H1 (cell line): ENCODE measurements around the gene SLC39A2. TPM values are rescaled to one million over a fixed set of nuclear protein-coding genes. Genes with fewer than 3 reads are reported as not detected.

Source experiments
- CTCF ChIA-PET: fragments of 300-600 bp; sonication (Branson Sonifier 250); formaldehyde crosslinking; loops from one replicate; lab custom pipeline; 2021; ENCODE audit not compliant: partially characterized antibody; lab: Charles Lee
- POLR2A ChIA-PET: fragments of 300-600 bp; sonication (Branson Sonifier 250); formaldehyde crosslinking; loops from one replicate; lab custom pipeline; 2021; ENCODE audit warnings: inconsistent platforms; ENCODE audit not compliant: partially characterized antibody; lab: Charles Lee
- DNase-seq, 2 experiments: peaks; one replicate each; pipeline versions ENCODE4 v3.0.0 to v3.0.0-alpha.2; 2010 to 2022; ENCODE audit warnings: low spot score in 2 of 2, low read depth in 1 of 2, mixed read lengths in 1 of 2
- FAIRE-seq: peaks from 2 replicates; lab custom pipeline; 2011; peaks lifted over from hg19 to GRCh38; lab: Jason Lieb, UNC
- H2AFZ ChIP-seq: 2 replicates; pipeline ENCODE4 v1.8.1; 2012; ENCODE audit warnings: low read length, inconsistent platforms
- H2AK5ac ChIP-seq: 2 replicates; pipeline ENCODE4 v1.6.1; 2013; ENCODE audit warnings: low read depth, low read length
- H2BK120ac ChIP-seq: replicated peaks from 2 replicates; pipeline ENCODE3; 2013; ENCODE audit warnings: low read depth, low read length, inconsistent platforms
- H2BK12ac ChIP-seq: 2 replicates; pipeline ENCODE4 v1.6.1; 2013; ENCODE audit warnings: low read depth, low read length
- H2BK15ac ChIP-seq: 2 replicates; pipeline ENCODE4 v1.6.1; 2013; ENCODE audit warnings: low read length
- H2BK20ac ChIP-seq: 2 replicates; pipeline ENCODE4 v1.6.1; 2013; ENCODE audit warnings: low read length
- H2BK5ac ChIP-seq: 2 replicates; pipeline ENCODE4 v1.6.1; 2013; ENCODE audit warnings: low read depth, low read length
- H3K14ac ChIP-seq: 2 replicates; pipeline ENCODE4 v1.6.1; 2013; ENCODE audit warnings: inconsistent platforms; ENCODE audit not compliant: insufficient read length
- H3K18ac ChIP-seq: 2 replicates; pipeline ENCODE4 v1.6.1; 2013; ENCODE audit warnings: low read length; ENCODE audit errors: extremely low read depth
- H3K23ac ChIP-seq: 2 replicates; pipeline ENCODE4 v1.6.1; 2013; ENCODE audit warnings: inconsistent platforms; ENCODE audit not compliant: insufficient read length
- H3K23me2 ChIP-seq: 2 replicates; pipeline ENCODE4 v1.6.1; 2013; ENCODE audit warnings: low read depth, low read length
- H3K27ac ChIP-seq: 2 replicates; pipeline ENCODE4 v1.6.1; 2011; ENCODE audit warnings: low read depth, low read length, inconsistent platforms
- H3K27me3 ChIP-seq, 4 experiments: replicated peaks in 1 of 4; 1 replicate in 1 of 4; 2 replicates in 3 of 4; pipeline versions ENCODE4 v1.6.1 to v1.8.1; 2011 to 2013; ENCODE audit warnings: low read length in 3 of 4, mild to moderate bottlenecking in 3 of 4, inconsistent platforms in 2 of 4, mixed read lengths in 2 of 4, moderate library complexity in 1 of 4; ENCODE audit not compliant: control insufficient read depth in 3 of 4, insufficient read depth in 3 of 4; ENCODE audit errors: extremely low read depth in 1 of 4
- H3K36me3 ChIP-seq, 4 experiments: 2 replicates each; pipeline versions ENCODE4 v1.6.1 to v1.8.1; 2011 to 2013; ENCODE audit warnings: mild to moderate bottlenecking in 4 of 4, low read length in 3 of 4, moderate library complexity in 2 of 4, control low read depth in 1 of 4, inconsistent platforms in 1 of 4; ENCODE audit not compliant: insufficient read depth in 4 of 4, control insufficient read depth in 2 of 4
- H3K4ac ChIP-seq: replicated peaks from 2 replicates; pipeline ENCODE3; 2013; ENCODE audit warnings: low read length, low read depth, mixed read lengths, inconsistent platforms; ENCODE audit not compliant: insufficient read length
- H3K4me1 ChIP-seq, 4 experiments: replicated peaks in 1 of 4; 1 replicate in 1 of 4; 2 replicates in 3 of 4; pipeline versions ENCODE4 v1.6.1 to v1.8.1; 2011 to 2013; ENCODE audit warnings: low read length in 3 of 4, inconsistent platforms in 2 of 4, mixed read lengths in 1 of 4; ENCODE audit not compliant: insufficient read depth in 4 of 4, control insufficient read depth in 3 of 4
- H3K4me2 ChIP-seq, 2 experiments: 2 replicates each; pipeline versions ENCODE4 v1.6.1 to v1.8.1; 2011 to 2013; ENCODE audit warnings: low read depth in 2 of 2, low read length in 2 of 2, control low read depth in 1 of 2, inconsistent platforms in 1 of 2, mild to moderate bottlenecking in 1 of 2; ENCODE audit not compliant: insufficient read depth in 1 of 2
- H3K4me3 ChIP-seq, 4 experiments: fragments of 200-600, 300-600 bp in 1 of 4; sonication (generic), shearing (Covaris generic), sonication (Bioruptor Twin) in 1 of 4; 2 replicates each; pipeline versions ENCODE4 v1.5.1 to v1.8.1; 2011 to 2016; ENCODE audit warnings: low read length in 4 of 4, low read depth in 3 of 4, control low read depth in 2 of 4, inconsistent platforms in 2 of 4, mild to moderate bottlenecking in 2 of 4, mixed read lengths in 1 of 4, moderate library complexity in 1 of 4; ENCODE audit not compliant: insufficient read depth in 2 of 4; ENCODE audit errors: extremely low read depth in 1 of 4
- H3K56ac ChIP-seq: replicated peaks from 2 replicates; pipeline ENCODE3; 2013; ENCODE audit warnings: low read depth, mild to moderate bottlenecking, mixed read lengths, low read length, inconsistent platforms; ENCODE audit not compliant: insufficient read length
- H3K79me1 ChIP-seq: 2 replicates; pipeline ENCODE4 v1.6.1; 2013; ENCODE audit warnings: low read depth, low read length, control low read depth
- H3K79me2 ChIP-seq, 2 experiments: 2 replicates each; pipeline versions ENCODE4 v1.6.1 to v1.8.1; 2012 to 2013; ENCODE audit warnings: low read length in 2 of 2, mild to moderate bottlenecking in 2 of 2, inconsistent platforms in 1 of 2; ENCODE audit not compliant: insufficient read depth in 2 of 2, control insufficient read depth in 1 of 2
- H3K9ac ChIP-seq, 4 experiments: replicated peaks in 1 of 4; 1 replicate in 1 of 4; 2 replicates in 3 of 4; pipeline versions ENCODE4 v1.6.1 to v1.8.1; 2011 to 2013; ENCODE audit warnings: low read depth in 3 of 4, low read length in 3 of 4, control low read depth in 2 of 4, mild to moderate bottlenecking in 2 of 4, moderate library complexity in 2 of 4, inconsistent platforms in 1 of 4; ENCODE audit errors: extremely low read depth in 1 of 4
- H3K9me3 ChIP-seq, 2 experiments: 2 replicates each; pipeline versions ENCODE4 v1.6.1 to v1.8.1; 2012 to 2013; ENCODE audit warnings: mild to moderate bottlenecking in 2 of 2, moderate library complexity in 2 of 2, control low read depth in 1 of 2, inconsistent platforms in 1 of 2, low read depth in 1 of 2, low read length in 1 of 2, mixed read lengths in 1 of 2; ENCODE audit not compliant: insufficient read depth in 2 of 2
- H4K20me1 ChIP-seq, 2 experiments: replicated peaks in 1 of 2; 2 replicates each; pipeline versions ENCODE3 to v1.8.1; 2011 to 2013; ENCODE audit warnings: inconsistent platforms in 2 of 2, low read length in 2 of 2, mild to moderate bottlenecking in 1 of 2; ENCODE audit not compliant: insufficient read depth in 2 of 2, control insufficient read depth in 1 of 2
- H4K5ac ChIP-seq: 2 replicates; pipeline ENCODE4 v1.6.1; 2013; ENCODE audit warnings: low read length, low read depth, mixed read lengths, inconsistent platforms; ENCODE audit not compliant: insufficient read length
- H4K8ac ChIP-seq: 2 replicates; pipeline ENCODE4 v1.8.0; 2013; ENCODE audit warnings: mild to moderate bottlenecking, moderate library complexity, low read length, inconsistent platforms; ENCODE audit not compliant: insufficient read depth; ENCODE audit errors: extremely low read depth
- H4K91ac ChIP-seq: replicated peaks from 2 replicates; pipeline ENCODE3; 2013; ENCODE audit warnings: low read length, mixed read lengths, inconsistent platforms; ENCODE audit not compliant: insufficient read length
- ASH2L ChIP-seq: fragments of 200-600, 300-600 bp; sonication (generic); IDR thresholded peaks from one replicate; pipeline ENCODE4 v1.7.1; 2017; ENCODE audit warnings: low read length
- BRCA1 ChIP-seq: IDR thresholded peaks from 2 replicates; pipeline ENCODE4 v1.6.1; 2012; ENCODE audit warnings: low read depth, low read length, improper control_type of control experiment
- EGR1 ChIP-seq: IDR thresholded peaks from 2 replicates; pipeline ENCODE4 v1.6.1; 2011; ENCODE audit warnings: low read depth, low read length, borderline replicate concordance
- JUND ChIP-seq: IDR thresholded peaks from 2 replicates; pipeline ENCODE4 v1.6.1; 2011; ENCODE audit warnings: mild to moderate bottlenecking, improper control_type of control experiment, low read length
- TAF1 ChIP-seq: IDR thresholded peaks from 2 replicates; pipeline ENCODE4 v1.6.1; 2011; ENCODE audit warnings: mild to moderate bottlenecking, low read depth, low read length
- USF2 ChIP-seq: IDR thresholded peaks from 2 replicates; pipeline ENCODE4 v1.6.1; 2011; ENCODE audit warnings: low read length, improper control_type of control experiment
- WGBS, 2 experiments: shearing (Covaris generic) in 1 of 2; methylation state at CpG; one replicate each; pipeline versions ENCODE4 v1.1.6 to v1.1.7; 2013 to 2015; ENCODE audit warnings: low lambda C conversion rate in 2 of 2, mixed read lengths in 2 of 2, inconsistent platforms in 1 of 2, low coverage in 1 of 2, missing lambda C conversion rate in 1 of 2; ENCODE audit not compliant: insufficient replicate concordance in 2 of 2, insufficient coverage in 1 of 2, insufficient read length in 1 of 2; ENCODE audit errors: extremely low coverage in 1 of 2, missing lambda C conversion rate in 1 of 2; 5-methylcytosine and 5-hydroxymethylcytosine counted together
- polyA plus RNA-seq, 7 experiments: library from polyadenylated mRNA; depleted of rRNA in 3 of 7; stranded (reverse) in 5 of 7; unstranded in 2 of 7; fragments of >200 nt in 5 of 7; fragments of 200-250 nt in 2 of 7; gene quantifications; 1 replicate in 5 of 7; 2 replicates in 1 of 7; 4 replicates in 1 of 7; pipeline versions ENCODE4 v1.2.1 to v1.2.3, GENCODE V29; 2011 to 2013; ENCODE audit warnings: missing spikeins in 2 of 7, mixed read lengths in 2 of 7
- total RNA-seq: library from RNA; stranded (reverse); fragmentation: NEBNext Ultra II Directional; extraction: Animal tissue kit (Norgen Biotek cat#: 25700); gene quantifications from 2 replicates; pipeline ENCODE4 v1.2.1, GENCODE V29; 2021
- TF ChIP-seq, protein P1 (sequence below): IDR thresholded peaks from 2 replicates; pipeline ENCODE4 v1.6.1; 2012; ENCODE audit warnings: low read length, inconsistent platforms
- TF ChIP-seq, protein P2 (sequence below): IDR thresholded peaks from 2 replicates; pipeline ENCODE4 v1.6.1; 2011; ENCODE audit warnings: low read depth, mild to moderate bottlenecking, low read length; ENCODE audit not compliant: insufficient read depth

SLC39A2 gene
- total and polyA plus RNA-seq, 2 of the 8 experiments (the other 6 are each of a cell fraction or from before 2014, with no cell fraction given) = 0.14 to 0.22 TPM

GRCh38 chr14:21018781-21019180, 19.7 kb downstream of the SLC39A2 start:
- H3K56ac ChIP-seq = no peak overlapping the region
- H3K23me2 ChIP-seq = 0 out of 2 replicates have a peak, but pooled peaks cover 2% of the 10 kb centered on the region
- no peak overlapping the region for H3K27ac ChIP-seq
- H3K27me3 ChIP-seq = peaks cover under 1 to 12% (median 11%) of the 10 kb centered on the region in 4 experiments; a peak in 6 of 7 replicates
- no peak overlapping the region for H2BK12ac ChIP-seq
- H3K23ac ChIP-seq = no peak overlapping the region
- H2BK5ac ChIP-seq = no peak overlapping the region
- FAIRE-seq = no peak
- H3K79me2 ChIP-seq = no peaks in the 10 kb centered on the region
- no peak overlapping the region for H3K4ac ChIP-seq
- H2AK5ac ChIP-seq = no peak overlapping the region
- peaks cover 4 to 12% (median 7%) of the 10 kb centered on the region in 4 experiments for H3K4me1 ChIP-seq
- TF ChIP-seq, protein P1, sequence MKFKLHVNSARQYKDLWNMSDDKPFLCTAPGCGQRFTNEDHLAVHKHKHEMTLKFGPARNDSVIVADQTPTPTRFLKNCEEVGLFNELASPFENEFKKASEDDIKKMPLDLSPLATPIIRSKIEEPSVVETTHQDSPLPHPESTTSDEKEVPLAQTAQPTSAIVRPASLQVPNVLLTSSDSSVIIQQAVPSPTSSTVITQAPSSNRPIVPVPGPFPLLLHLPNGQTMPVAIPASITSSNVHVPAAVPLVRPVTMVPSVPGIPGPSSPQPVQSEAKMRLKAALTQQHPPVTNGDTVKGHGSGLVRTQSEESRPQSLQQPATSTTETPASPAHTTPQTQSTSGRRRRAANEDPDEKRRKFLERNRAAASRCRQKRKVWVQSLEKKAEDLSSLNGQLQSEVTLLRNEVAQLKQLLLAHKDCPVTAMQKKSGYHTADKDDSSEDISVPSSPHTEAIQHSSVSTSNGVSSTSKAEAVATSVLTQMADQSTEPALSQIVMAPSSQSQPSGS = no peak
- TF ChIP-seq JUND = no peak
- no peak for TF ChIP-seq EGR1
- TF ChIP-seq BRCA1 = no peak
- no peak for TF ChIP-seq USF2
- TF ChIP-seq, protein P2, sequence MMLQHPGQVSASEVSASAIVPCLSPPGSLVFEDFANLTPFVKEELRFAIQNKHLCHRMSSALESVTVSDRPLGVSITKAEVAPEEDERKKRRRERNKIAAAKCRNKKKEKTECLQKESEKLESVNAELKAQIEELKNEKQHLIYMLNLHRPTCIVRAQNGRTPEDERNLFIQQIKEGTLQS = no peak
- TF ChIP-seq ASH2L = no peak
- TF ChIP-seq TAF1 = no peak
- H4K20me1 ChIP-seq = no peaks in the 10 kb centered on the region
- 94% methylated on average over 3 of the region's 3 CpGs; no CpG with 5 or more reads in 1 of the 2 experiments for WGBS, 2 experiments
- no peak overlapping the region for H3K4me2 ChIP-seq
- H3K79me1 ChIP-seq = no peaks in the 10 kb centered on the region
- DNase-seq = no peak
- ChIA-PET POLR2A (interaction anchor here (1.2 to 1.5 kb wide), 3 partner anchors 15 to 29 kb away, joined by 3 to 5 read pairs (median 3); no protein-coding TSS in a partner anchor), CTCF (interaction anchor here (0.6 to 16.1 kb wide), 11 partner anchors 13 to 200 kb away, joined by 3 to 371 read pairs (median 6); partner anchors contain the start of genes ARHGEF40 and RNASE7)
- no peak overlapping the region for H2AFZ ChIP-seq
- H3K14ac ChIP-seq = no peak overlapping the region
- no peak overlapping the region for H3K4me3 ChIP-seq
- peaks cover 0 to 5% (median under 1%) of the 10 kb centered on the region in 4 experiments; a peak in 3 of 8 replicates for H3K36me3 ChIP-seq
- H2BK20ac ChIP-seq = no peak overlapping the region
- no peak overlapping the region for H3K9ac ChIP-seq
- H4K8ac ChIP-seq = no peak overlapping the region
- no peak overlapping the region for H4K5ac ChIP-seq
- no peak overlapping the region for H3K18ac ChIP-seq
- no peaks in the 10 kb centered on the region for H3K9me3 ChIP-seq
- H4K91ac ChIP-seq = no peak overlapping the region
- no peak overlapping the region for H2BK15ac ChIP-seq
- H2BK120ac ChIP-seq = no peak overlapping the region
